ENCODE measurements around the gene FLT3. TPM values are rescaled to one million over a fixed set of nuclear protein-coding genes. Genes with fewer than 3 reads are reported as not detected.

The FLT3 gene
- total and polyA plus RNA-seq, 10 of the 15 experiments (the other 5 are each of a cell fraction or from before 2014, with no cell fraction given): 0.04 to 0.19 (median 0.11) TPM; not detected in 1

DNA sequence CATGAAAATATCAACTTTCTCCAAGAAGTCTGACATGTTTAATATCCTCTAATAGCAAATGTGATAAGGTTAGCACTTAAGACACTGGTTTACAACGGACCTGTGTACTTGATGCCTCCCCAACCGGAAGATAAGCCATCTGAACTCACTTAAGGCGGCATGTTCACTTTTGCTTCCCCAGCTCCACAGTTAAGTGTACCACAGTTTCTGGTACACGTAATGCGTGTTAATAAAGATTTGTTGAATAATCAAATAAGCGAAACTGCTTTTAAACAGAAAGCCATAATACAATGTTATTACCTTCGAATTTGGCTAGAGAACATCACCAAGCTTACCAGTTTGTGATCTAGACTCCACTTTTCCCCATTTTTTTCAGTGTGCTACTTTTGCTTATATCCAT, 36.5 kb upstream of the FLT3 start (continued):
- peak; percentile 97 for TF ChIP-seq ZBTB40 (IDR thresholded peaks at IDR 0.05; ENCODE audit: borderline replicate concordance)
- TF ChIP-seq SREBF1 (IDR thresholded peaks at IDR 0.05; ENCODE audit: low read length): no peak
- TF ChIP-seq FOXK2 (IDR thresholded peaks at IDR 0.05): no peak
- TF ChIP-seq ETV6 (conservative IDR thresholded peaks at IDR 0.05 in 1 of 2, IDR thresholded peaks at IDR 0.05 in 1 of 2; ENCODE audit: borderline replicate concordance in 1 of 2, low read depth in 1 of 2): no peak
- TF ChIP-seq CBX3 (IDR thresholded peaks at IDR 0.05; ENCODE audit: borderline replicate concordance, low read depth): no peak
- no peak for TF ChIP-seq RAD21 (IDR thresholded peaks at IDR 0.05; ENCODE audit: insufficient read depth, low read depth, low read length)
- TF ChIP-seq RELA (IDR thresholded peaks at IDR 0.05; ENCODE audit: borderline replicate concordance, partially characterized antibody): no peak
- TF ChIP-seq PRDM15 (CRISPR knock-in tag; IDR thresholded peaks at IDR 0.05): no peak
- TF ChIP-seq NFXL1 (IDR thresholded peaks at IDR 0.05; ENCODE audit: borderline replicate concordance): no peak
- no peak for TF ChIP-seq CHD4 (IDR thresholded peaks at IDR 0.05)
- no peak for TF ChIP-seq SPI1 (IDR thresholded peaks at IDR 0.05; ENCODE audit: borderline replicate concordance, insufficient read depth, low read depth, low read length)
- TF ChIP-seq HCFC1 (IDR thresholded peaks at IDR 0.05; ENCODE audit: low read length): no peak
- TF ChIP-seq RELB (IDR thresholded peaks at IDR 0.05; ENCODE audit: low read depth): no peak
